ENCODE measurements around the gene CCDC88A.

The CCDC88A gene

DNA sequence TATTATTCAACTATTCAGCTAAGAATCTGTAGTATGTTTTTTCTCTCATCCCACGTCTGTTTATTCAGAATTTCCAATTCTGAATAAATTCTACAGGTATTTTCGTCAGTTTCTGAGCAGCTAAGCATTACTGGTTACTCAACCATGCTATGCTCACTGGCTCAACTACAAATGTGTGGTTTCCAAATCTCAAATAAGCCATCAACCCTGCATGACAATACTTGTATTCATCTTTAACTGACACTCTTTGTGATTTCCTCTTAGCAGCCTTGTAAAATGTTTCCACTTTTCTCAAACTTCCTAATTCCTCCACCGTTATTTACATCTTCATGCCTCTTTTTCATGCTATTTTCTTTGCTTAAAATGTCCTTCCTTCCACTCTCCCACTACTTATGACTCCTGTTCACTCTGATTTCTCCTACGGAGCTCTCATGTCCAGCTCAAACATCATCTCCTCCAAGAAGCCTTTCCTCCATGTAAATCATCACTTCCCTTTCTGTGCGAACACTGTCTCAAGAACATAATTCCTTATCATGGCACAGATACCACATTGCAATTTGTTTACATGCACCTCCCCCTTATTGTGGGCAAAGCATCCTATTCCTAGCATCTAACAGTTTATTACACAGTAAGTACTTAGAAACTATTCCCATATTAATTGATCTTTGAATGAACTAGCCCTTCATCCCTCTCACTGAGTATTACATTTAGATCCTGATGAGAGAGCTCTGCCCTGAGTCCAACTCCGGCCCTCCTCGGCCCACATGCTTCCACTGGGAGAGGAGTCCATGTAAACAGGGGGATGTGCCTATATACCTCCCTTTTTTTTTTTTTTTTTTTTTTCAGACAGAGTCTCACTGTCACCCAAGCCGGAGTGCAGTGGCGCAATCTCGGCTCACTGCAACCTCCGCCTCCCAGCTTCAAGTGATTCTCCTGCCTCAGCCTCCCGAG is 10.5 kb downstream of the CCDC88A start:
- H3K27ac ChIP-seq = no peak overlapping the region
- TF ChIP-seq, protein P1, sequence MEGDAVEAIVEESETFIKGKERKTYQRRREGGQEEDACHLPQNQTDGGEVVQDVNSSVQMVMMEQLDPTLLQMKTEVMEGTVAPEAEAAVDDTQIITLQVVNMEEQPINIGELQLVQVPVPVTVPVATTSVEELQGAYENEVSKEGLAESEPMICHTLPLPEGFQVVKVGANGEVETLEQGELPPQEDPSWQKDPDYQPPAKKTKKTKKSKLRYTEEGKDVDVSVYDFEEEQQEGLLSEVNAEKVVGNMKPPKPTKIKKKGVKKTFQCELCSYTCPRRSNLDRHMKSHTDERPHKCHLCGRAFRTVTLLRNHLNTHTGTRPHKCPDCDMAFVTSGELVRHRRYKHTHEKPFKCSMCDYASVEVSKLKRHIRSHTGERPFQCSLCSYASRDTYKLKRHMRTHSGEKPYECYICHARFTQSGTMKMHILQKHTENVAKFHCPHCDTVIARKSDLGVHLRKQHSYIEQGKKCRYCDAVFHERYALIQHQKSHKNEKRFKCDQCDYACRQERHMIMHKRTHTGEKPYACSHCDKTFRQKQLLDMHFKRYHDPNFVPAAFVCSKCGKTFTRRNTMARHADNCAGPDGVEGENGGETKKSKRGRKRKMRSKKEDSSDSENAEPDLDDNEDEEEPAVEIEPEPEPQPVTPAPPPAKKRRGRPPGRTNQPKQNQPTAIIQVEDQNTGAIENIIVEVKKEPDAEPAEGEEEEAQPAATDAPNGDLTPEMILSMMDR (conservative IDR thresholded peaks at IDR 0.05) = no peak
- no peak for TF ChIP-seq ZFX (IDR thresholded peaks at IDR 0.05)

DNA sequence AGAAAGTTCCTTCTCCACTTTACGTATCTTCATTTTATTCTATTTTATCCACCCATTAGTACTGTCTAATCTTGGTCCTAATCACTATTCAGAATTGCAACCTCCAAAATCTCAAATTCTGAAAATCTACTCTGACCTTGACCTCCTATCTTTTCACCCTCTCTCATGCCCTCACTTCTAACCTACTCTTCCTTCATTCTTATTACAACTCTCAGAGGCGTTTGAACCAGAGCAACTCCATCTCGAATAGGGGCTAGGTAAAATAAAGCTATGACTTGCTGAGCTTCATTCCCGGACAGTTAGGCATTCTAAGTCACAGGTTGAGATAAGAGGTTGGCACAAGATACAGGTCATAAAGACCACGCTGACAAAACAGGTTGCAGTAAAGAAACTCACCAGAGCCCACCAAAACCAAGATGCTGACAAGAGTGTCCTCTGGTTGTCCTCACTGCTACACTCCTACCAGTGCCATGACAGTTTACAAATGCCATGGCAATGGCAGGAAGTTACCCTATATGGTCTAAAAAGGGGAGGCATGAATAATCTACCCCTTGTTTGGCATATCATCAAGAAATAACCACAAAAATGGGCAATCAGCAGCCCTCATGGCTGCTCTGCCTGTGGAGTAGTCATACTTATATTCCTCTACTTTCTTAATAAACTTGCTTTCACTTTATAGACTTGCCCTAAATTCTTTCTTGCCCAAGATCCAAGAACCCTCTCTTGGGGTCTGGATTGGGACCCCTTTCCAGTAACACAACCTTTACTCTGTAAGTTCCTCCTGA is 11.4 kb downstream of the CCDC88A start:
- H3K27ac ChIP-seq = no peak overlapping the region
- no peak for TF ChIP-seq ZFX (IDR thresholded peaks at IDR 0.05)
- TF ChIP-seq, protein P1 (conservative IDR thresholded peaks at IDR 0.05) = no peak

DNA sequence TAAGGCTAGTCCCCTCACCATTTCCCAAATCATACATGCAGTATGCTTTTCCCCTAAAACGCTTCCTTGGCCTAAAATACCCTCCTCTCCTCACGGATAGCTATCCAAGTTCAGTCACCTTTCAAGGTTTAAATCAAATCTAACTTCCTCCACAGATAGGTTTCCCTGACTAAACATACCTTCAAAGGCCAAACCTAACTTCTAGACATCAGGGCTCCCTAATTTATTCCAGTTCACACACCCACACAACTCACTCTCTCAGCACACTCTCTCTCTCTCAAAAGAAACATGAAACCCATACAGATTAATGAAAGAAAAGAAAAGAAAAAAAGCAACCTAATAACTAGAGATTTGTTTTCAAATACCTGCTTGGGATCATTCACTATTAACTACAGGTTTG is 14.5 kb downstream of the CCDC88A start:
- no peak overlapping the region for H3K27ac ChIP-seq
- no peak for TF ChIP-seq ZFX (IDR thresholded peaks at IDR 0.05)
- TF ChIP-seq, protein P1 (conservative IDR thresholded peaks at IDR 0.05) = no peak

DNA sequence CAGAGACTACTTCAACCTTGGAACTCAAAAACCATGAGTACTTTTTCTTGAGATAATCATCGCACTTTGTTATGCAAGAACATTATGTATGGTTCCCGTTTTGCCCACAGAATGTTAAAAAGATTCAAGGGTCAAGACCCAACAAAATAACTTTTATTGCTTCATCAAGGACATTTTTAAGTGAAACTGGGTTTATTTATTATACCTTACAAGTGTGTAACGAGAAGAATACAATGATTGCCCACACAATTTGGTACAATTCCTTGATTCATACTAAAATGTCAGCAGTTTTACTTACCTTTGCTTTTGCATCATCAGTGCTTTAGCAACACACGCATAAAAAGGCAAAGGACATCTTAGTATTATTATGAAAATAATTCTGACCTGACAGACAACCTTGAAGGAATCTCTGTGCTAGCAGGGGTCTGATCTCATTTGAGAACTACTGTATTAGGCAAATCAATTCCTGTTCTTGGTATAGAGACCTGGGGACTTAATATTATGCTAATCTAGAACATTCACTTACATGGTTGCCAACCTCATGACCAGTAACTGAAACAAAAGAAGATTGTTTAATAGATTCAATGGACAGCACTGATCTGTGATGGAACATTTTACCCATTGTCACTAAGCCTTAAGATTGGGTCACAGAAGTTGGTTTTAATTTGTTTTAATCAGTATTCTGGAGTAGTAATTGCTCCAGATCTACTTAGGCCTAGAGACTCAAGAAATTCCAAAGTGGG is 16.2 kb downstream of the CCDC88A start:
- TF ChIP-seq, protein P1 (conservative IDR thresholded peaks at IDR 0.05) = no peak
- TF ChIP-seq ZFX (IDR thresholded peaks at IDR 0.05) = no peak

DNA sequence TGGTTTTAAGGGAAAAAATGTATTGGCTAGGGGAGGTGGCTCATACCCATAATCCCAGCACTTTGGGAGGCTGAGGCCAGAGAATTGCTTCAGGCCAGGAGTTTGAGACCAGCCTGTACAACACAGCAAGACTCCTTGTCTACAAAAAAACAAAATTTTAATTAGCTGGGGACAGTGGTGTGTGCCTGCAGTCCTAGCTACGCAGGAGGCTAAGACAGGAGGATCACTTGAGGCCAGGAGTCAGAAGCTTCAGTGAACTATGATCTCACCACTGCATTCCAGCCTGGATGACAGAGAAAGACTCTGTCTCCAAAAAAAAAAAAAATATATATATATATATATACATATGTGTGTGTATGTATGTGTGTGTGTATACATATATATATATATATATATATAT is 18.5 kb downstream of the CCDC88A start:
- TF ChIP-seq ZFX (IDR thresholded peaks at IDR 0.05) = no peak
- TF ChIP-seq, protein P1 (conservative IDR thresholded peaks at IDR 0.05) = no peak
- no peak overlapping the region for H3K27ac ChIP-seq

More for the DNA sequence above, 16.2 kb downstream of the CCDC88A start:
- no peak overlapping the region for H3K27ac ChIP-seq

DNA sequence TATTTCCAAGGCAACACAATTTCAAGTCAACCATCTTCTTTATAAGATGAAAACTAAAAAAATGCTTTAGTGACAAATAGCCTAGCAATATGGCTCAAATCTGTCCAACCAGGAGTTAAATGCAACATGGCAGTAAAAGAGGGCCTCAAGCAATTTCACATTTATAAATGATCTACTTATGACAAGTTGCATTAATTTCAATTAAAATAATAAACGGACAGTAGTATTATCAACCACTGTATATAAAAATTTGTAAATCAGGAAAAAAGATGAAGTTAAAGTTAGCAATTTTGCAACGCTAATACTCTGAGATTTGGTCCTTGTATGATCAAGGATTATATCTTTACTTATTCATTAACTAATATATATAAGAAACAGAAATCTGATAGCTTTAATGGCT is 19.3 kb downstream of the CCDC88A start:
- TF ChIP-seq, protein P1 (conservative IDR thresholded peaks at IDR 0.05) = no peak
- no peak for TF ChIP-seq ZFX (IDR thresholded peaks at IDR 0.05)
- H3K27ac ChIP-seq = no peak overlapping the region
